NT2/D1 (cell line): ENCODE data around the gene MED12.

ENCODE experiments used
- SUZ12 ChIP-seq: IDR thresholded peaks from 2 replicates; pipeline ENCODE4 v1.6.1; 2011; ENCODE audit not compliant: insufficient read length, insufficient read depth; ENCODE audit errors: extremely low read depth
- YY1 ChIP-seq: IDR thresholded peaks from 2 replicates; pipeline ENCODE4 v1.6.1; 2011; ENCODE audit not compliant: insufficient read length, insufficient read depth
- ZNF274 ChIP-seq: IDR thresholded peaks from 2 replicates; pipeline ENCODE4 v1.6.1; 2011; ENCODE audit warnings: mild to moderate bottlenecking, low read depth, low read length

GRCh38 chrX:71081330-71082123 lies 36.9 kb upstream of the MED12 start:
- TF ChIP-seq ZNF274 (no peak), SUZ12 (no peak), YY1 (no peak)
